HepG2 (cell line): Measurements from ENCODE around the gene ZBTB4. TPM values are rescaled to one million over a fixed set of nuclear protein-coding genes. Genes with fewer than 3 reads are reported as not detected.
A peak's percentile ranks its signal among the peaks of the same experiment; 100 is the strongest.

Source experiments
- FLYWCH1 ChIP-seq: sonication (generic); formaldehyde crosslinking; IDR thresholded peaks from 2 replicates; pipeline ENCODE4 v1.8.1; 2023; ENCODE audit warnings: mild to moderate bottlenecking, missing genetic modification reagents
- FOSL1 ChIP-seq: sonication (generic); formaldehyde crosslinking; IDR thresholded peaks from 2 replicates; pipeline ENCODE4 v1.9.0; 2021; ENCODE audit warnings: missing genetic modification reagents, borderline replicate concordance
- FOSL2 ChIP-seq: sonication (generic); formaldehyde crosslinking; IDR thresholded peaks from 2 replicates; pipeline ENCODE4 v1.4.0; 2020; ENCODE audit warnings: missing genetic modification reagents
- HES4 ChIP-seq: sonication (generic); formaldehyde crosslinking; IDR thresholded peaks from 2 replicates; pipeline ENCODE4 v1.9.0; 2021; ENCODE audit warnings: mild to moderate bottlenecking, missing genetic modification reagents, borderline replicate concordance
- HMG20A ChIP-seq: IDR thresholded peaks from 2 replicates; pipeline ENCODE4 v1.6.1; 2016; ENCODE audit warnings: borderline replicate concordance
- HOXA9 ChIP-seq: sonication (generic); formaldehyde crosslinking; IDR thresholded peaks from 2 replicates; pipeline ENCODE4 v1.8.1; 2022; ENCODE audit warnings: missing genetic modification reagents, mild to moderate bottlenecking, moderate library complexity, borderline replicate concordance
- HOXD1 ChIP-seq: sonication (generic); formaldehyde crosslinking; IDR thresholded peaks from 2 replicates; pipeline ENCODE4 v1.5.0; 2020; ENCODE audit warnings: missing genetic modification reagents
- JDP2 ChIP-seq: sonication (generic); formaldehyde crosslinking; IDR thresholded peaks from 2 replicates; pipeline ENCODE4 v1.8.1; 2022; ENCODE audit warnings: missing genetic modification reagents, borderline replicate concordance
- MXD4 ChIP-seq: IDR thresholded peaks from 2 replicates; pipeline ENCODE4 v1.6.1; 2016; ENCODE audit warnings: mild to moderate bottlenecking, missing biosample characterization, missing genetic modification reagents
- NFIC ChIP-seq: IDR thresholded peaks from 2 replicates; pipeline ENCODE4 v1.6.1; 2012; ENCODE audit warnings: mild to moderate bottlenecking, low read length, inconsistent platforms
- NR1H2 ChIP-seq: sonication (generic); formaldehyde crosslinking; IDR thresholded peaks from 2 replicates; pipeline ENCODE4 v1.8.1; 2022; ENCODE audit warnings: low read depth, missing genetic modification reagents, borderline replicate concordance
- SMARCC2 ChIP-seq: fragments of 450-650 bp; IDR thresholded peaks from 2 replicates; pipeline ENCODE4 v1.6.1; 2017; ENCODE audit warnings: antibody characterized with exemption, mild to moderate bottlenecking
- SMYD3 ChIP-seq: sonication (generic); formaldehyde crosslinking; IDR thresholded peaks from 2 replicates; pipeline ENCODE4 v1.8.1; 2023; ENCODE audit warnings: mild to moderate bottlenecking, missing genetic modification reagents
- SOX13 ChIP-seq, 3 experiments: fragments of 450-650 bp in 1 of 3; sonication (generic) in 1 of 3; formaldehyde crosslinking in 1 of 3; IDR thresholded peaks in 2 of 3; conservative IDR thresholded peaks in 1 of 3; 2 replicates each; pipeline versions ENCODE4 v1.5.0 to v1.6.1; 2016 to 2020; ENCODE audit warnings: antibody characterized with exemption in 1 of 3, mild to moderate bottlenecking in 1 of 3, missing compliant biosample characterization in 1 of 3, missing genetic modification reagents in 1 of 3, moderate library complexity in 1 of 3
- TAF1 ChIP-seq: sonication (generic); formaldehyde crosslinking; IDR thresholded peaks from 2 replicates; pipeline ENCODE4 v1.4.0; 2020; ENCODE audit warnings: missing genetic modification reagents
- TEAD3 ChIP-seq: optimal IDR thresholded peaks from 2 replicates; pipeline ENCODE3; 2016; ENCODE audit warnings: borderline replicate concordance
- ZFX ChIP-seq: sonication (generic); formaldehyde crosslinking; IDR thresholded peaks from 2 replicates; pipeline ENCODE4 v1.4.0; 2020; ENCODE audit warnings: mild to moderate bottlenecking, low read depth, missing genetic modification reagents, moderate library complexity
- ZNF143 ChIP-seq: sonication (generic); formaldehyde crosslinking; IDR thresholded peaks from 2 replicates; pipeline ENCODE4 v1.4.0; 2020; ENCODE audit warnings: missing genetic modification reagents
- ZNF205 ChIP-seq: IDR thresholded peaks from 2 replicates; pipeline ENCODE4 v1.6.1; 2018; ENCODE audit warnings: missing biosample characterization, missing genetic modification reagents
- ZNF253 ChIP-seq: sonication (generic); formaldehyde crosslinking; IDR thresholded peaks from 2 replicates; pipeline ENCODE4 v1.8.0; 2022; ENCODE audit warnings: mild to moderate bottlenecking, missing genetic modification reagents, borderline replicate concordance
- polyA plus RNA-seq, 8 experiments: library from polyadenylated mRNA; depleted of rRNA in 3 of 8; stranded (reverse) in 7 of 8; unstranded in 1 of 8; fragments of >200 nt; fragmentation: Illumina TruSeq in 4 of 8; extraction: Trizol in 4 of 8; gene quantifications; 2 replicates each; pipeline versions ENCODE4 v1.2.1 to v1.2.3, GENCODE V29; 2011 to 2016; ENCODE audit warnings: low read depth in 4 of 8, missing spikeins in 1 of 8, mixed read lengths in 1 of 8; ENCODE audit not compliant: insufficient read depth in 1 of 8
- total RNA-seq, 5 experiments: library from RNA; depleted of rRNA; stranded (reverse); fragments of >200 nt; fragmentation: Illumina TruSeq; extraction: Trizol; gene quantifications; 2 replicates each; pipeline ENCODE4 v1.2.3, GENCODE V29; 2016; ENCODE audit warnings: low read depth in 1 of 5
- TF ChIP-seq, protein P1 (sequence below): sonication (generic); formaldehyde crosslinking; IDR thresholded peaks from 2 replicates; pipeline ENCODE4 v1.4.0; 2020; ENCODE audit warnings: missing genetic modification reagents, mild to moderate bottlenecking, borderline replicate concordance
- TF ChIP-seq, protein P2 (sequence below): sonication (generic); formaldehyde crosslinking; IDR thresholded peaks from 2 replicates; pipeline ENCODE4 v1.5.0; 2020; ENCODE audit warnings: mild to moderate bottlenecking, missing genetic modification reagents, borderline replicate concordance

The ZBTB4 gene
- total and polyA plus RNA-seq, 2 of the 13 experiments (the other 11 are each of a cell fraction or from before 2014, with no cell fraction given), result 4.3 to 7.4 TPM

DNA sequence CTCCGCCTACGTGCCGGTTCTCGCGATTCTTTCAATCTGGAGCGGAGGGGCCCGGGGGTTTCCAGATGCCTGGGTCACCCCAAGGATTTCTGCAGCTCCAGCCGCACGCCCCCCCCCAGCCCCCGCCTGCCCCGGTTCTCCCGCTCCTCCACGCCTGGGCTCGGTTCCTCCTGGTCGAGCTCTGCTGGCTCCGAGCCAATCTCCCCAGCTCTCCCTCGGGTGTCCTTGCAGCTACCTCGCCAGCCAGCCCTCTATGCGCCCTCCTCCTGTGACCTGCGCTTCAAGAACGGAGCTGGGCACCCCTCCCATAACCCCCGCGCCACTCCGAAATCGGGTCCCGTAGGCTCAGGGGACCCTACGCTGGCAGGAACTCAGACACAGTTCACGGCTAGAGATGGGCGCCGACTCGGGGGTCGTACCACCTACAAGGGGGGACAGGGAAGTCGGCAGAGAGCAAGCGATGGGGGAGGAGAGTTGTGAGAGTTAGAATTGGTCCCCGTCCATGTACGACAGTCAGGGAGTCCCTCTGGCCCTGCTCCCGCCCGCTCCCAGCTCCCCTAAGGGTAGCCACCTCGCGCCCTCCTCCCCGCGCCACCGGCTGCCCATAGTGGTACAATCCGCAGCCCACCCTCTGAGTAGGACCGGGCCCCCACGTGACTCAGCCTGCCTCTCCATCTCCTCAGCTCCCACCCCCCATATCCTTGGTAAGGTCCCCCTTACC is 39.2 kb downstream of the ZBTB4 start (continued):
- TF ChIP-seq, protein P1, sequence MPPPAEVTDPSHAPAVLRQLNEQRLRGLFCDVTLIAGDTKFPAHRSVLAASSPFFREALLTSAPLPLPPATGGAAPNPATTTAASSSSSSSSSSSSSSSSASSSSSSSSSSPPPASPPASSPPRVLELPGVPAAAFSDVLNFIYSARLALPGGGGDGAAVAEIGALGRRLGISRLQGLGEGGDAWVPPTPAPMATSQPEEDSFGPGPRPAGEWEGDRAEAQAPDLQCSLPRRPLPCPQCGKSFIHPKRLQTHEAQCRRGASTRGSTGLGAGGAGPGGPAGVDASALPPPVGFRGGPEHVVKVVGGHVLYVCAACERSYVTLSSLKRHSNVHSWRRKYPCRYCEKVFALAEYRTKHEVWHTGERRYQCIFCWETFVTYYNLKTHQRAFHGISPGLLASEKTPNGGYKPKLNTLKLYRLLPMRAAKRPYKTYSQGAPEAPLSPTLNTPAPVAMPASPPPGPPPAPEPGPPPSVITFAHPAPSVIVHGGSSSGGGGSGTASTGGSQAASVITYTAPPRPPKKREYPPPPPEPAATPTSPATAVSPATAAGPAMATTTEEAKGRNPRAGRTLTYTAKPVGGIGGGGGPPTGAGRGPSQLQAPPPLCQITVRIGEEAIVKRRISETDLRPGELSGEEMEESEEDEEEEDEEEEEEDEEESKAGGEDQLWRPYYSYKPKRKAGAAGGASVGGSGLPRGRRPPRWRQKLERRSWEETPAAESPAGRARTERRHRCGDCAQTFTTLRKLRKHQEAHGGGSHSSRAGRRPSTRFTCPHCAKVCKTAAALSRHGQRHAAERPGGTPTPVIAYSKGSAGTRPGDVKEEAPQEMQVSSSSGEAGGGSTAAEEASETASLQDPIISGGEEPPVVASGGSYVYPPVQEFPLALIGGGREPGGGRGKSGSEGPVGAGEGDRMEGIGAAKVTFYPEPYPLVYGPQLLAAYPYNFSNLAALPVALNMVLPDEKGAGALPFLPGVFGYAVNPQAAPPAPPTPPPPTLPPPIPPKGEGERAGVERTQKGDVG, result no peak
- TF ChIP-seq TAF1 (CRISPR knock-in tag), result peak; percentile 10; the same call in 1 of the 2 replicates
- TF ChIP-seq SMYD3, result no peak
- TF ChIP-seq SMARCC2, result no peak
- TF ChIP-seq FOSL1, result no peak
- TF ChIP-seq ZFX (CRISPR knock-in tag), result peak; percentile 34
- no peak for TF ChIP-seq FLYWCH1 (CRISPR knock-in tag)
- no peak for TF ChIP-seq MXD4 (CRISPR knock-in tag)
- TF ChIP-seq JDP2, result no peak
- TF ChIP-seq ZNF205, result 0 out of 2 replicates have a peak, but pooled peaks have one; percentile 13
- TF ChIP-seq FOSL2 (CRISPR knock-in tag), result no peak
- no peak for TF ChIP-seq HES4 (CRISPR knock-in tag)
- no peak for TF ChIP-seq ZNF253 (CRISPR knock-in tag)
- no peak for TF ChIP-seq HOXA9 (CRISPR knock-in tag)
- no peak for TF ChIP-seq HMG20A (CRISPR knock-in tag)
- TF ChIP-seq NR1H2 (CRISPR knock-in tag), result no peak
- TF ChIP-seq SOX13 (IDR thresholded peaks at IDR 0.05), result no peak
- TF ChIP-seq SOX13 (CRISPR knock-in tag; conservative IDR thresholded peaks at IDR 0.05 in 1 of 2, IDR thresholded peaks at IDR 0.05 in 1 of 2), result no peak
- no peak for TF ChIP-seq NFIC
- TF ChIP-seq, protein P2, sequence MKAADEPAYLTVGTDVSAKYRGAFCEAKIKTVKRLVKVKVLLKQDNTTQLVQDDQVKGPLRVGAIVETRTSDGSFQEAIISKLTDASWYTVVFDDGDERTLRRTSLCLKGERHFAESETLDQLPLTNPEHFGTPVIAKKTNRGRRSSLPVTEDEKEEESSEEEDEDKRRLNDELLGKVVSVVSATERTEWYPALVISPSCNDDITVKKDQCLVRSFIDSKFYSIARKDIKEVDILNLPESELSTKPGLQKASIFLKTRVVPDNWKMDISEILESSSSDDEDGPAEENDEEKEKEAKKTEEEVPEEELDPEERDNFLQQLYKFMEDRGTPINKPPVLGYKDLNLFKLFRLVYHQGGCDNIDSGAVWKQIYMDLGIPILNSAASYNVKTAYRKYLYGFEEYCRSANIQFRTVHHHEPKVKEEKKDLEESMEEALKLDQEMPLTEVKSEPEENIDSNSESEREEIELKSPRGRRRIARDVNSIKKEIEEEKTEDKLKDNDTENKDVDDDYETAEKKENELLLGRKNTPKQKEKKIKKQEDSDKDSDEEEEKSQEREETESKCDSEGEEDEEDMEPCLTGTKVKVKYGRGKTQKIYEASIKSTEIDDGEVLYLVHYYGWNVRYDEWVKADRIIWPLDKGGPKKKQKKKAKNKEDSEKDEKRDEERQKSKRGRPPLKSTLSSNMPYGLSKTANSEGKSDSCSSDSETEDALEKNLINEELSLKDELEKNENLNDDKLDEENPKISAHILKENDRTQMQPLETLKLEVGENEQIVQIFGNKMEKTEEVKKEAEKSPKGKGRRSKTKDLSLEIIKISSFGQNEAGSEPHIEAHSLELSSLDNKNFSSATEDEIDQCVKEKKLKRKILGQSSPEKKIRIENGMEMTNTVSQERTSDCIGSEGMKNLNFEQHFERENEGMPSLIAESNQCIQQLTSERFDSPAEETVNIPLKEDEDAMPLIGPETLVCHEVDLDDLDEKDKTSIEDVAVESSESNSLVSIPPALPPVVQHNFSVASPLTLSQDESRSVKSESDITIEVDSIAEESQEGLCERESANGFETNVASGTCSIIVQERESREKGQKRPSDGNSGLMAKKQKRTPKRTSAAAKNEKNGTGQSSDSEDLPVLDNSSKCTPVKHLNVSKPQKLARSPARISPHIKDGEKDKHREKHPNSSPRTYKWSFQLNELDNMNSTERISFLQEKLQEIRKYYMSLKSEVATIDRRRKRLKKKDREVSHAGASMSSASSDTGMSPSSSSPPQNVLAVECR (CRISPR knock-in tag), result no peak; the same call in 1 of the 2 replicates
- no peak for TF ChIP-seq TEAD3
- peak; percentile 32; the same call in 1 of the 2 replicates for TF ChIP-seq ZNF143
- TF ChIP-seq HOXD1 (CRISPR knock-in tag), result no peak
